ENCODE results near the gene GEN1. TPM values are rescaled to one million over a fixed set of nuclear protein-coding genes. Genes with fewer than 3 reads are reported as not detected.

Gene GEN1
- total and polyA plus RNA-seq, 10 donors: 4.3 to 22.0 (median 16.6) TPM

DNA sequence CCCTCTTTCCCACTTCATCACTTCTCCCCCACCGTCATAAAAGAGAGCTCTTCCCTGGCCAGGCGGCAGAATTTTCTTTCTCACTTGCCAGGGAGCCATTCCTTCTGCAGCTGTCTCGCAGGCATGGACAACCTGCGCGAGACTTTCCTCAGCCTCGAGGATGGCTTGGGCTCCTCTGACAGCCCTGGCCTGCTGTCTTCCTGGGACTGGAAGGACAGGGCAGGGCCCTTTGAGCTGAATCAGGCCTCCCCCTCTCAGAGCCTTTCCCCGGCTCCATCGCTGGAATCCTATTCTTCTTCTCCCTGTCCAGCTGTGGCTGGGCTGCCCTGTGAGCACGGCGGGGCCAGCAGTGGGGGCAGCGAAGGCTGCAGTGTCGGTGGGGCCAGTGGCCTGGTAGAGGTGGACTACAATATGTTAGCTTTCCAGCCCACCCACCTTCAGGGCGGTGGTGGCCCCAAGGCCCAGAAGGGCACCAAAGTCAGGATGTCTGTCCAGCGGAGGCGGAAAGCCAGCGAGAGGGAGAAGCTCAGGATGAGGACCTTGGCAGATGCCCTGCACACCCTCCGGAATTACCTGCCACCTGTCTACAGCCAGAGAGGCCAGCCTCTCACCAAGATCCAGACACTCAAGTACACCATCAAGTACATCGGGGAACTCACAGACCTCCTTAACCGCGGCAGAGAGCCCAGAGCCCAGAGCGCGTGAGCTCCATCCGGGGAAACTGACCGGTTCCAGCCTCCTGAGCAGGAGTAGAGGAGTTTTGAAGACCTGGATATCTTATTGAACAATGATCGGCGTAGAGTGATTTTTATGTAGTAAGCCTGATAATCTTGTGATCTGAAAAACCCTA is 62.7 kb downstream of the GEN1 start, which contains the start of gene MSGN1:
Gene MSGN1 (plus strand): TSS at position 65 of the 850 bp plus-strand sequence. CDS start 59 bp downstream, at position 124.
- intact Hi-C loops (cut with DNase I; ENCODE audit: low total_unique reads): no loop called here
- no peak within 1 kb of the TSS for H3K27ac ChIP-seq
- TF ChIP-seq POLR2AphosphoS5 (IDR thresholded peaks at IDR 0.05) (no peak), POLR2A (IDR thresholded peaks at IDR 0.05) (no peak)
- TF ChIP-seq, protein P1, sequence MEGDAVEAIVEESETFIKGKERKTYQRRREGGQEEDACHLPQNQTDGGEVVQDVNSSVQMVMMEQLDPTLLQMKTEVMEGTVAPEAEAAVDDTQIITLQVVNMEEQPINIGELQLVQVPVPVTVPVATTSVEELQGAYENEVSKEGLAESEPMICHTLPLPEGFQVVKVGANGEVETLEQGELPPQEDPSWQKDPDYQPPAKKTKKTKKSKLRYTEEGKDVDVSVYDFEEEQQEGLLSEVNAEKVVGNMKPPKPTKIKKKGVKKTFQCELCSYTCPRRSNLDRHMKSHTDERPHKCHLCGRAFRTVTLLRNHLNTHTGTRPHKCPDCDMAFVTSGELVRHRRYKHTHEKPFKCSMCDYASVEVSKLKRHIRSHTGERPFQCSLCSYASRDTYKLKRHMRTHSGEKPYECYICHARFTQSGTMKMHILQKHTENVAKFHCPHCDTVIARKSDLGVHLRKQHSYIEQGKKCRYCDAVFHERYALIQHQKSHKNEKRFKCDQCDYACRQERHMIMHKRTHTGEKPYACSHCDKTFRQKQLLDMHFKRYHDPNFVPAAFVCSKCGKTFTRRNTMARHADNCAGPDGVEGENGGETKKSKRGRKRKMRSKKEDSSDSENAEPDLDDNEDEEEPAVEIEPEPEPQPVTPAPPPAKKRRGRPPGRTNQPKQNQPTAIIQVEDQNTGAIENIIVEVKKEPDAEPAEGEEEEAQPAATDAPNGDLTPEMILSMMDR (IDR thresholded peaks at IDR 0.05 in 8 of 11, conservative IDR thresholded peaks at IDR 0.05 in 3 of 11): no peak
- WGBS, 5 donors: 94 to 97% (median 95%) methylated on average over 22 to 26 of the region's 26 CpGs
- peaks cover 0 to 36% (median 12%) of the 10 kb centered on the region in 6 donors for H3K4me1 ChIP-seq
- H3K27me3 ChIP-seq (replicated peaks in 1 of 7): no peaks in the 10 kb centered on the region
- H3K36me3 ChIP-seq: no peaks in the 10 kb centered on the region
- no peak for DNase-seq
- no peak within 1 kb of the TSS for H3K4me3 ChIP-seq
- H3K9me3 ChIP-seq: no peaks in the 10 kb centered on the region

DNA sequence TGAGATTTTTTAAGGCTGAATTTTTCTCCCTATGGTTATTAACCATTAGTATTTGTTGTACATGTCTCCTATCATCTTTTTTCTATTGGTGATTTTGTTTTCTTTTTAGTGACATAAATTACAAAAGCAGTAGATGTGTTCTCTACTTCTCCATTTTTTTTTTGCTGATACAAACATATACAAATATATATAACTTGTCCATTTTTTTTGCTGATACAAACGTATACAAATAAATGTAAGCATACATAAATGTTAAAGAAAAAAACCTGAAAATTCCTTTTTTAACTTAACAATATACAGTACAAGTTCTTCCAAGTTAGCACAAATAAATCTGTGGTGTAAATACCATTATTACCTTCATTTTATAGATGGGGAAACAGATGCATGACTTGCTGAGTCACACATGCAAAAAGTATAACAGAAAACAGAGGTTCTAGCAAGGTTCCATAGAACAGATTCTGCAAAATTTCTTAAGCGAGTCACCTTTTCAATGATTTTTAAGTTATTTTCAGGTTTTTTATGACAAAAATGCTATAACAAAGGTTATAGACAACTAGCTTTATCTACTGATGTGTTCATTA is 64.4 kb downstream of the GEN1 start:
- Histone ChIP-seq H3K9me3 (no peaks in the 10 kb centered on the region), H3K36me3 (no peaks in the 10 kb centered on the region), H3K27ac (no peak overlapping the region), H3K4me1 (peaks cover 4 to 41% (median 20%) of the 10 kb centered on the region in 6 donors), H3K27me3 (replicated peaks in 1 of 7) (no peaks in the 10 kb centered on the region), H3K4me3 (no peak overlapping the region)
- 52 to 72% (median 63%) methylated on average over 2 of the region's 2 CpGs for WGBS, 5 donors
- TF ChIP-seq, protein P1 (IDR thresholded peaks at IDR 0.05 in 8 of 11, conservative IDR thresholded peaks at IDR 0.05 in 3 of 11): no peak
- TF ChIP-seq POLR2AphosphoS5 (IDR thresholded peaks at IDR 0.05): no peak
- TF ChIP-seq POLR2A (IDR thresholded peaks at IDR 0.05): no peak
- DNase-seq: no peak
- intact Hi-C loops (cut with DNase I; ENCODE audit: low total_unique reads): no loop called here

DNA sequence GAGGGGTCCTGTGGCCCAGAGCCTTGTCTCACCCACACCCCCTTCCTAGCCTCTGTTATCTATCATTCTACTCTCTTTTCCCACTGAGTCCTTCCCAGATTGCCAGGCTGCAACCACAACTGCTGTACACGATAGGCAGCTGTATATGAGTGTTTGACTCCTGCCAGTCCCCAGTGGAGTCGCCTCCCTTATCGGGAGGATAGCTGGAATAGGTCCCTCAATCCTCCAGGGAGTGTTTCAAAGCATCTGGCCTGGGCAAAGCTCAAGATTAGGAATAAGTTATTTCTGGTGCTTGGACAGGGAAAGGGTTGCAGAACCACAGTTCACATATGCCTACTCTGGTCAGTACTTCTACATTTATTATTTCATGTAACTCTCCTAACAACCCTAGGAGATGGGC is 67.1 kb downstream of the GEN1 start:
- DNase-seq: no peak
- TF ChIP-seq POLR2A (IDR thresholded peaks at IDR 0.05) (no peak), POLR2AphosphoS5 (IDR thresholded peaks at IDR 0.05) (peak in 1 of 3 donors; percentile 41)
- Histone ChIP-seq H3K9me3 (no peaks in the 10 kb centered on the region), H3K36me3 (no peaks in the 10 kb centered on the region), H3K4me3 (no peak overlapping the region), H3K27me3 (replicated peaks in 1 of 7) (no peaks in the 10 kb centered on the region), H3K27ac (peak overlapping the region in 5 of 8 donors; percentile 48 to 73 (median 64)), H3K4me1 (peaks cover 4 to 39% (median 17%) of the 10 kb centered on the region in 6 donors)
- intact Hi-C loops (cut with DNase I; ENCODE audit: low total_unique reads): no loop called here
- 61 to 83% (median 79%) methylated on average over 3 of the region's 3 CpGs for WGBS, 5 donors

DNA sequence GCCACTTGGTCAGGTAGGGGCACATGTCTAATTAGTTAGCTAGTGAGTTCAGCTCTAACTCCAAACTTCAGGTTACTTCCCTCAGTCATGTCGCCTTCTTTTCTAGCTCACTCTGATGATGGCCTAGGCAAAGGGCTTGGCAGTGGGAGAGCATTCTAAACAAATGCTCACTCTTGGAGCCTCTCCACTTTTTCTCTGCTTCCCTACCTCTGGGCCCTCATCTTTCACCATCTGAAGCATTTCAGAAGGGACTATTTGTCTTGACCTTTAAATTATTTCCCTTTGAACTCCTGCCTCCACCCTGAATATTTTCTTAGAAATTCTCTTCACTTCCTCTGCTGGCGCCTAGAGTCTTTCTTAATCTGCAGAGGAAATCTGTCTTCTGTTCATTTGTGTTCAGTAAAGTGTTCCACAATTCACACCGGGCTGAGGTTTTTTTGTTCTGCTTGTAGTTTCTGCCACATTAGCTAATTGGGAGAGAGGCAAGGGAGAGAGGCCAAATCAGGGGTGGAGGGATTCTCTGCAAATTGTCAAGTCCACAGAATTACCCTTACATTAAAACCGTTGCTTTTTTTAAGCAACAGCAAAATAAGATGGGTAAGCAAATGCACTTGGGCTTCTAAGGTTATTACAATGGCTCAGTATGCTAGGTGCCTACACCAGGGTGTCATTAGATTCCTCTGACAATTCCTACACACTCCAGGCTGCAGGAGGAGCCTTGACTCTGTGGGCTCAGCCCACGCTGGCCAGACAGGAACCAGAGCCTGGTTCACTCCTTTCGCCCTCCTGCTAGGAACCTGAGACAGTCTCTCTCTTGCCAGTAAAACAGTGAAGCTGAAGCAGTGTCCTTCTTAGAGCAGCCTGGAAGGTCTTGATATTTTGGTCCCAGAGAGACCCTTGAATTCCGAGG is 67.9 kb downstream of the GEN1 start:
- H3K27ac ChIP-seq: peak overlapping the region in 7 of 8 donors; percentile 17 to 73 (median 53)
- H3K27me3 ChIP-seq (replicated peaks in 1 of 7): no peaks in the 10 kb centered on the region
- intact Hi-C loops (cut with DNase I; ENCODE audit: low total_unique reads): no loop called here
- TF ChIP-seq POLR2AphosphoS5 (IDR thresholded peaks at IDR 0.05) (no peak), POLR2A (IDR thresholded peaks at IDR 0.05) (no peak)
- TF ChIP-seq, protein P1 (IDR thresholded peaks at IDR 0.05 in 8 of 11, conservative IDR thresholded peaks at IDR 0.05 in 3 of 11): no peak
- no peak for DNase-seq
- no peaks in the 10 kb centered on the region for H3K9me3 ChIP-seq
- 27 to 39% (median 35%) methylated on average over 7 of the region's 7 CpGs for WGBS, 5 donors
- no peak overlapping the region for H3K4me3 ChIP-seq
- H3K4me1 ChIP-seq: peaks cover 4 to 39% (median 17%) of the 10 kb centered on the region in 6 donors
- no peaks in the 10 kb centered on the region for H3K36me3 ChIP-seq
